Measurements from ENCODE around the gene WNK2.

WNK2 gene

DNA sequence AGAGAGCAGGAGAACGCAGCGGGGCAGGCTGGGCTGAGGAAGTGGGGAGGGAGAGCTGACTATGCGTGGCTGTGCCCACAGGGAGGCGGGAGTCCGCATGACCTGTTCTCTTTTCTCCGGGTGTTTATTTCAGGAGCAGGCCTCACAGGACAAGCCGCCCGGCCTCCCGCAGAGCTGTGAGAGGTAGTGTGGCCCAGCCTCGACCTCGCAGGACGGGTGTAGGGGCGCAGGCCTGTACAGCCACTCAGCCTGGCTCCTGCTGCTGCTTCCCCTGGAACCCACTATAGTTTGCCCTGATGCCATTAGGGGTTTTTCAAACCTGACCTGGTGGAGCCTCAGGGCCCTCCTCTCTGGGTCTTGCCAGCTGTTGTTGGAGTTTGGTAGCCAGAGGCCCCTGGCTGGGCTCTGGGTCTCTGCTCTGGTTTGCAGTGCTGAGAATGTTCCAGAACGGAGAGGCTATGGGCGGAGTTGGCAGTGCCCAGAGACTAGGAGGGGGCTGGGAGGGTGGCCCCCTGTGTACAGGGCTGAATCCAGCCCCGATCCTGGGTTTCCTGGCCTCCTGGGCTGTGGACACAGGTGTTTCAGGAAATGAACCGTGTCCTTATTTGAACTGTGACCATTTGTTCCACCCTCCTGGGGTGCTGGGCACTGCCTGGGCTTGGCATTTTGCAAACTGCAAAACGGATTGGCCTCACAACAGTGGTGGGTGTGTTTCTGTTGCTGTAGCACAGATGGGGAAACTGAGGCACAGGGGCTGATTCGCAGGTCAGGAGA, 78.8 kb downstream of the WNK2 start:
- TF ChIP-seq, protein P1, sequence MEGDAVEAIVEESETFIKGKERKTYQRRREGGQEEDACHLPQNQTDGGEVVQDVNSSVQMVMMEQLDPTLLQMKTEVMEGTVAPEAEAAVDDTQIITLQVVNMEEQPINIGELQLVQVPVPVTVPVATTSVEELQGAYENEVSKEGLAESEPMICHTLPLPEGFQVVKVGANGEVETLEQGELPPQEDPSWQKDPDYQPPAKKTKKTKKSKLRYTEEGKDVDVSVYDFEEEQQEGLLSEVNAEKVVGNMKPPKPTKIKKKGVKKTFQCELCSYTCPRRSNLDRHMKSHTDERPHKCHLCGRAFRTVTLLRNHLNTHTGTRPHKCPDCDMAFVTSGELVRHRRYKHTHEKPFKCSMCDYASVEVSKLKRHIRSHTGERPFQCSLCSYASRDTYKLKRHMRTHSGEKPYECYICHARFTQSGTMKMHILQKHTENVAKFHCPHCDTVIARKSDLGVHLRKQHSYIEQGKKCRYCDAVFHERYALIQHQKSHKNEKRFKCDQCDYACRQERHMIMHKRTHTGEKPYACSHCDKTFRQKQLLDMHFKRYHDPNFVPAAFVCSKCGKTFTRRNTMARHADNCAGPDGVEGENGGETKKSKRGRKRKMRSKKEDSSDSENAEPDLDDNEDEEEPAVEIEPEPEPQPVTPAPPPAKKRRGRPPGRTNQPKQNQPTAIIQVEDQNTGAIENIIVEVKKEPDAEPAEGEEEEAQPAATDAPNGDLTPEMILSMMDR (IDR thresholded peaks at IDR 0.05; ENCODE audit: low read depth, low read length): no peak
- H3K4me1 ChIP-seq: no peaks in the 10 kb centered on the region
- no peaks in the 10 kb centered on the region for H3K9me3 ChIP-seq
- no peaks in the 10 kb centered on the region for H3K27me3 ChIP-seq
- DNase-seq: no peak
- H3K4me3 ChIP-seq (ENCODE audit: low read depth, low read length): no peak overlapping the region
- H3K36me3 ChIP-seq: no peaks in the 10 kb centered on the region

DNA sequence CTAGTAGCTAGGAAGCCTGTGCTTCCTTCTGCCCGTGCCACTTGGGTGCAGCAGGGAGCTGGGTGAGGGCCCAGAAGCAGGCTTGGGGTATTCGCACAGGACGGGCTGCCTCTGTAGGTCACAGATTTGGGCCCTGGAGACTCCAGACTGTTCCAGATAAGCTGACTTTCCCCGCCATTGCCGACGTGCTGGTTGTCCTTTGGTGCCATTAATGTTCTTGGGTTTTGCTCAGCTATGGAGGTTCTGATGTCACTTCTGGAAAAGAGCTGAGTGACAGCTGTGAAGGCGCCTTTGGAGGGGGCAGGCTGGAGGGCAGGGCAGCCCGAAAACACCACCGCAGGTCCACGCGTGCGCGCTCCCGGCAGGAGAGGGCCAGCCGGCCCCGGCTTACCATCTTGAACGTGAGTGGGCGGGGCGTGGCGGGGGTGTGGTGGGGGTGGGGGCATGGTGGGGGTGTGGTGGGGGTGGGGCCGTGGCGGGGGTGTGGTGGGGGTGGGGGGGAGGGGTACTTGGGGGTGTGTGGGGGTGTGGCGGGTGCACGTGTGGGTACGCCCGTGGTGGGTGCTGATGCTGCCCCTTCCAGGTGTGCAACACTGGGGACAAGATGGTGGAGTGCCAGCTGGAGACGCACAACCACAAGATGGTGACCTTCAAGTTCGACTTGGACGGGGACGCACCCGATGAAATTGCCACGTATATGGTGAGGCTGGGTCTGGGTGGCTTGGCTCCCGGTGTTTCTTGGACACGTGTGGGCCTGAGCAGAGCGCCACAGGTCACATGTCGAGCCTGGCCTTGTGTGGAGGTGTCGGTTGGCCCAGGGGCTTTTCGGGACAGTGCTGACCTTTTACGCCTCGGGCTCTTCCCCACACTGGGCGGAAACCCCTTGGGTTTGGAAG, 79.6 kb downstream of the WNK2 start:
- no peaks in the 10 kb centered on the region for H3K4me1 ChIP-seq
- no peaks in the 10 kb centered on the region for H3K27me3 ChIP-seq

DNA sequence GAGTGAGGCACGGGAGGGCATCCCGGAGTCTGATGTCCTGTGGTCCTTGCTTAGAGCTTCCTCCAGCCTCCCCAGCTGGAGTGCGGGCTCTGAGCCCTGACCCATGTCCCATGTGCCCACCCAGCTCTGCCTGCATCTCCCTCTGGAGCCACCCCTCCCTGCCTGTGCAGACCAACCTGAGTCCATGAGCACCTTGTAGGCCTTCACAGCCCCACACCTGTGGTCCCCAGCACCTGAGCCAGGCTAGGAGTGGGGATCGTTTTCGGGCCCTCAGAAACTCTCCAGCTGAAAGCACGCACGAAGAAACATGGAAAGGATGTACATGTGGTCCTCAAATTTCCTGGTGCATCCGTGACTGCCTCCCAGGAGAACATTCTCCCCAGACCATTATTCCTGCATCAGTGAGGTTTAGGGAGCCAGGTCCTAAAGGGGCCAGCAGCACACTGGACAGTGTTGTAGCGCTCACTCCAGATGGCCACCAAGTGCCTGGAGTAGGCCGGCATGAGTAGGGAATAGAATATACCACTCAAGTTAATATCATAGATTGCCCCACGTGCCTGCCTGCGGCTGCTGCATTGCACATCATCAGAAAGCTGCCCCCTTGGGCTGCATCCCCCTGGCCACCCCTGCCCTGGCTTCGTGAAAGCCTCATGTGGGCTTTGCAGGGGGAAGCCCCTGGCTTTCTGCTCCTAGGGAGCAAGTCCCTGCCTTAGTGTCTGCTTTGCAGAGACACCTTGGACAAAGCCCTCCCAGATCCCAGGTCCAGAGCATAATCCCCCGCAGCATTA, 80.6 kb downstream of the WNK2 start:
- Histone ChIP-seq H3K4me3 (ENCODE audit: low read depth, low read length) (no peak overlapping the region), H3K27me3 (no peaks in the 10 kb centered on the region), H3K4me1 (no peaks in the 10 kb centered on the region), H3K36me3 (no peaks in the 10 kb centered on the region), H3K9me3 (no peaks in the 10 kb centered on the region)
- DNase-seq: no peak
- TF ChIP-seq, protein P1 (IDR thresholded peaks at IDR 0.05; ENCODE audit: low read depth, low read length): no peak

More for the DNA sequence above, 79.6 kb downstream of the WNK2 start:
- Histone ChIP-seq H3K4me3 (ENCODE audit: low read depth, low read length) (no peak overlapping the region), H3K36me3 (no peaks in the 10 kb centered on the region), H3K9me3 (no peaks in the 10 kb centered on the region)
- TF ChIP-seq, protein P1 (IDR thresholded peaks at IDR 0.05; ENCODE audit: low read depth, low read length): no peak
- DNase-seq: no peak

DNA sequence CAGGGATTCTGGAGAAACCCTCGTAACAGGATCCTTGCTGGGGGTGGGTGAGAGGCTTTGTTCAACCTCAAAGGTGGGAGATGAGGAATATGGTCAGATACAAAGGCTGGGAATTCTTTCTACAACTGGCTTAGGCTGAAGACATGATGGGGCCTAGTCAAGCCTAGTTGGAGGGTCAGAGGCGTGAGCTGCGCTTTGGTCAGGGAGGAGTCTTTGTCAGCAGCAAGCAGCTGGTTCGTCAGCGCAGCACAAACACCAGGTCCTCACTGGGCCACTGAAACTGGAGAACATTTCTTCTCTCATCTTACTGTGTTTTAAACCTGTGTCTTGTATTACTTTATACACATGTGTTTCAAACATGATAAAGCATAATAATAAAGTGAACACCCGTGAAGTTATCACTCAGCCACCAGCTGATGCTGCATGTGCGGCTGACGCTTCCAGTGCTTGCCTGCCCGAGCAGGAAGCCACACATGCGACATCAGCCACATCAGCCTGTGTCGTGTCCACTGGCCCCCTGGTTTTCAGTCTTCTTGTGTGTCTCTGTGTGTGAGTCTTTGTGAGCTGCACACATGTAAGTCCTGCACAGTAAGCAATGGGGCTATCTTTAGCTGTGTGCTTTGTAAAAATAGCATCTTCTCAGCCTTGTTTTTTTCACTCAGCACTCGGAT, 81.5 kb downstream of the WNK2 start:
- Histone ChIP-seq H3K4me1 (no peaks in the 10 kb centered on the region), H3K4me3 (ENCODE audit: low read depth, low read length) (no peak overlapping the region), H3K36me3 (no peaks in the 10 kb centered on the region), H3K9me3 (no peaks in the 10 kb centered on the region), H3K27me3 (no peaks in the 10 kb centered on the region)
- TF ChIP-seq, protein P1 (IDR thresholded peaks at IDR 0.05; ENCODE audit: low read depth, low read length): no peak
- no peak for DNase-seq

DNA sequence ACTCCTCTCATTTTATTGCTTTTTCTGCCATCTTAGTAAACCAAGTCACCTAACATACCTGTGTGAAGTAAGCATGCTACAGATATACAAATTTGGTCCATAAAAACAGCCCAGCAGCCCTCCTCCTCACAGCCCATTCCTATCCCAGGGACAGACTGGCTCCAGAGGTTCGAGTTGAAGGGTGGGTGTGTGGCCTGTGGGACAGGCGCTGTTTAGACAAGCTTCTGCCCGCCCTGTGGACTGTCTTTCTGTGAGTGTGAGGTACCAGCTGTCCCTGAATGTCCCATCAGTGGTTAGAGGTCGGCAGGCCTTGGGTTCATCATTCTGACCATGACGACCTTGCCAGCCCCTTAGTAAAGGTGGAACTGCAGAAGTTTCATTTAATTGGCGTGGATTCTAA, 82.0 kb downstream of the WNK2 start:
- no peaks in the 10 kb centered on the region for H3K4me1 ChIP-seq
- TF ChIP-seq, protein P1 (IDR thresholded peaks at IDR 0.05; ENCODE audit: low read depth, low read length): no peak
- no peaks in the 10 kb centered on the region for H3K36me3 ChIP-seq
- H3K9me3 ChIP-seq: no peaks in the 10 kb centered on the region
- H3K27me3 ChIP-seq: no peaks in the 10 kb centered on the region
- H3K4me3 ChIP-seq (ENCODE audit: low read depth, low read length): no peak overlapping the region
- no peak for DNase-seq
